Measurements from ENCODE around the gene IZUMO2. TPM values are rescaled to one million over a fixed set of nuclear protein-coding genes. Genes with fewer than 3 reads are reported as not detected.
"Not testable (repeated sequence)": the region's sequence is repeated elsewhere in the genome, so short reads cannot be mapped to it uniquely, and the experiment has no call there.

Gene IZUMO2
- total and polyA plus RNA-seq, 9 donors: not detected

DNA sequence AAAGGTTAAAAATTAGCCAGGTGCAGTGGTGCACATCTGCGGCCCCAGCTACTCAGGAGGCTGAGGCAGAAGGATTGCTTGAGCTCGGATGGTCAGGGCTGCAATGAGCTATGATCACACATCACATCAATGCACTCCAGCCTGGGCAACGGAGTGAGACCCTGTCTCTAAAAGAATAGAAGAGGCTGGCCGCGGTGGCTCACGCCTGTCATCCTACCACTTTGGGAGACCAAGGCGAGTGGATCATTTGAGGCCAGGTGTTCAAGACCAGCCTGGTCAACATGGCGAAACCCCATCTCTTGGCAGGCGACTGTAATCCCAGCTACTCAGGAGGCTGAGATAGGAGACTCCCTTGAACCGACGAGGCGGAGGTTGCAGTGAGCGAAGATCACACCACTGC, 59.7 kb downstream of the IZUMO2 start:
- intact Hi-C loops (cut with DNase I): not testable (repeated sequence)
- 72% methylated on average over 5 of the region's 13 CpGs; no CpG with 5 or more reads in 1 of the 3 donors for WGBS, 3 donors

More for the DNA sequence above, 59.7 kb downstream of the IZUMO2 start:
- H3K27ac ChIP-seq; DNase-seq; H3K4me3 ChIP-seq; H3K36me3 ChIP-seq; H3K9me3 ChIP-seq; H3K27me3 ChIP-seq; H3K4me1 ChIP-seq (ENCODE audit: insufficient read depth): not testable (repeated sequence)

Other genes with a start within 250 kb of the IZUMO2 start
- gene ATF5, start 234.1 kb downstream of the IZUMO2 start, total RNA-seq: 10 to 100 TPM in 5 of 7 donors, 1 to 10 TPM in 2; 4.3 to 23.5 (median 16.0) TPM
- gene ATF5, start 234.1 kb downstream of the IZUMO2 start, polyA plus RNA-seq: 10 to 100 TPM; 17.3 to 20.1 TPM
- 10 to 100 TPM; 18.7 to 47.7 (median 38.5) TPM for gene NUP62, start 233.8 kb downstream of the IZUMO2 start, total RNA-seq
- gene NUP62, start 233.8 kb downstream of the IZUMO2 start, polyA plus RNA-seq: 10 to 100 TPM; 19.0 to 27.3 TPM
- 100 to 1,000 TPM in 1 of 7 donors, 10 to 100 TPM in 6; 44.0 to 117 (median 77.6) TPM for gene SIGLEC11, start 202.1 kb downstream of the IZUMO2 start, total RNA-seq
- gene SIGLEC11, start 202.1 kb downstream of the IZUMO2 start, polyA plus RNA-seq: 100 to 1,000 TPM in 1 of 2 donors, 10 to 100 TPM in 1; 43.3 to 113 TPM
- gene VRK3, start 137.9 kb downstream of the IZUMO2 start, total RNA-seq: 10 to 100 TPM; 26.3 to 44.7 (median 34.0) TPM
- gene VRK3, start 137.9 kb downstream of the IZUMO2 start, polyA plus RNA-seq: 10 to 100 TPM; 26.1 to 52.5 TPM
- gene ZNF473, start 137.3 kb downstream of the IZUMO2 start, total RNA-seq: 10 to 100 TPM in 2 of 7 donors, 1 to 10 TPM in 5; 6.3 to 12.1 (median 7.7) TPM
- gene ZNF473, start 137.3 kb downstream of the IZUMO2 start, polyA plus RNA-seq: 10 to 100 TPM in 1 of 2 donors, 1 to 10 TPM in 1; 2.1 to 10.7 TPM
- 10 to 100 TPM in 3 of 7 donors, 1 to 10 TPM in 2, under 1 TPM in 2; 0.23 to 82.1 (median 7.4) TPM for gene MYH14, start 40.3 kb upstream of the IZUMO2 start, total RNA-seq
- gene MYH14, start 40.3 kb upstream of the IZUMO2 start, polyA plus RNA-seq: under 1 TPM; 0.31 to 0.48 TPM
- gene KCNC3, start 166.1 kb upstream of the IZUMO2 start, total RNA-seq: 10 to 100 TPM in 1 of 7 donors, 1 to 10 TPM in 3, under 1 TPM in 3; 0.28 to 10.2 (median 2.2) TPM
- under 1 TPM; 0.19 to 0.45 TPM for gene KCNC3, start 166.1 kb upstream of the IZUMO2 start, polyA plus RNA-seq
- 1 to 10 TPM in 4 of 7 donors, under 1 TPM in 3; 0.61 to 2.7 (median 1.0) TPM for gene NAPSA, start 202.4 kb upstream of the IZUMO2 start, total RNA-seq
- under 1 TPM; 0.40 to 0.87 TPM for gene NAPSA, start 202.4 kb upstream of the IZUMO2 start, polyA plus RNA-seq
- 10 to 100 TPM; 58.6 to 84.2 (median 62.3) TPM for gene NR1H2, start 213.2 kb upstream of the IZUMO2 start, total RNA-seq
- 10 to 100 TPM; 11.5 to 72.1 TPM for gene NR1H2, start 213.2 kb upstream of the IZUMO2 start, polyA plus RNA-seq
- 10 to 100 TPM in 6 of 7 donors, 1 to 10 TPM in 1; 7.5 to 25.2 (median 20.3) TPM for gene POLD1, start 221.1 kb upstream of the IZUMO2 start, total RNA-seq
- 10 to 100 TPM in 1 of 2 donors, under 1 TPM in 1; 0.52 to 14.4 TPM for gene POLD1, start 221.1 kb upstream of the IZUMO2 start, polyA plus RNA-seq

All from ovary (tissue), 9 donors.